ENCODE data around the gene CRYAB. TPM values are rescaled to one million over a fixed set of nuclear protein-coding genes. Genes with fewer than 3 reads are reported as not detected.

Gene CRYAB
- total RNA-seq, 1 experiment from 2014 or later: 1.1 TPM

DNA sequence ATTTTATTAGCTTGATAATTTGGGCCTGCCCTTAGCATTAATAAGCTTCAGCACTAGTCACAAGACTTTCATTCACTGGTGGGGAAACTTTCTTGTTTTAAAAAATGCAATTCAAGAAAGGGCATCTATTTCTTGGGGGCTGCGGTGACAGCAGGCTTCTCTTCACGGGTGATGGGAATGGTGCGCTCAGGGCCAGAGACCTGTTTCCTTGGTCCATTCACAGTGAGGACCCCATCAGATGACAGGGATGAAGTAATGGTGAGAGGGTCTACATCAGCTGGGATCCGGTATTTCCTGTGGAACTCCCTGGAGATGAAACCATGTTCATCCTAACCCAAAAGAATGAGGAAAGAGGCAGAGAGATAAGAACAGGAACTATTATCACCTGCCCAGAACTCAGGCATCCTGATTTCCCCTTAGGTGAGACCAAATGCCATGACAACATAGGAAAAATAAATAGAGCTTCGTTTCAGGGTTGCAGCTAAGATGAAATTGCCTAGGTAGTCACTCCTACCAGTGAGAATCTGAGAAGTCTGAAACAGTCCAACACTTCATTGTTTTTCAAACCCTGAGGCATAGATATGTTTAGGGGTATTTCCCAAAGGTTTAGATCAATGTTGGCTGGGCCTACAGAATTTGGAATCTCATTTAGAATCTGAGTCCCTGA is 2.8 kb downstream of the CRYAB start:
- POLR2A ChIA-PET: no interaction called here
- intact Hi-C loops (cut with micrococcal nuclease; ENCODE audit: unreplicated experiment): no loop called here
- Histone ChIP-seq H3K9me3 (no peaks in the 10 kb centered on the region), H3K4me1 (peaks cover 12% of the 10 kb centered on the region), H3K27me3 (replicated peaks; ENCODE audit: control insufficient read depth, insufficient read depth, low read length) (no peaks in the 10 kb centered on the region), H3K36me3 (ENCODE audit: control insufficient read depth, insufficient read depth, low read length) (no peaks in the 10 kb centered on the region), H3K4me3 (ENCODE audit: low read depth, low read length) (no peak overlapping the region)
- Mint-ChIP-seq H3K27me3 (ENCODE audit: insufficient read depth, unreplicated experiment) (no peaks in the 10 kb centered on the region), H3K9me3 (ENCODE audit: unreplicated experiment) (no peaks in the 10 kb centered on the region), H3K4me1 (ENCODE audit: low read depth, unreplicated experiment) (peaks cover 7% of the 10 kb centered on the region), H3K27ac (ENCODE audit: unreplicated experiment) (no peak overlapping the region), H3K36me3 (ENCODE audit: insufficient read depth, unreplicated experiment) (no peaks in the 10 kb centered on the region), H3K4me3 (ENCODE audit: unreplicated experiment) (no peak overlapping the region)
- CTCF ChIA-PET: no interaction called here
- TF ChIP-seq, protein P1, sequence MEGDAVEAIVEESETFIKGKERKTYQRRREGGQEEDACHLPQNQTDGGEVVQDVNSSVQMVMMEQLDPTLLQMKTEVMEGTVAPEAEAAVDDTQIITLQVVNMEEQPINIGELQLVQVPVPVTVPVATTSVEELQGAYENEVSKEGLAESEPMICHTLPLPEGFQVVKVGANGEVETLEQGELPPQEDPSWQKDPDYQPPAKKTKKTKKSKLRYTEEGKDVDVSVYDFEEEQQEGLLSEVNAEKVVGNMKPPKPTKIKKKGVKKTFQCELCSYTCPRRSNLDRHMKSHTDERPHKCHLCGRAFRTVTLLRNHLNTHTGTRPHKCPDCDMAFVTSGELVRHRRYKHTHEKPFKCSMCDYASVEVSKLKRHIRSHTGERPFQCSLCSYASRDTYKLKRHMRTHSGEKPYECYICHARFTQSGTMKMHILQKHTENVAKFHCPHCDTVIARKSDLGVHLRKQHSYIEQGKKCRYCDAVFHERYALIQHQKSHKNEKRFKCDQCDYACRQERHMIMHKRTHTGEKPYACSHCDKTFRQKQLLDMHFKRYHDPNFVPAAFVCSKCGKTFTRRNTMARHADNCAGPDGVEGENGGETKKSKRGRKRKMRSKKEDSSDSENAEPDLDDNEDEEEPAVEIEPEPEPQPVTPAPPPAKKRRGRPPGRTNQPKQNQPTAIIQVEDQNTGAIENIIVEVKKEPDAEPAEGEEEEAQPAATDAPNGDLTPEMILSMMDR (IDR thresholded peaks at IDR 0.05; ENCODE audit: insufficient read depth in 1 of 2, low read depth in 1 of 2, low read length in 1 of 2, severe bottlenecking in 1 of 2, unreplicated experiment in 1 of 2): no peak
- BruUV-seq (replicated peaks): no TSS peak
- no peak for DNase-seq

DNA sequence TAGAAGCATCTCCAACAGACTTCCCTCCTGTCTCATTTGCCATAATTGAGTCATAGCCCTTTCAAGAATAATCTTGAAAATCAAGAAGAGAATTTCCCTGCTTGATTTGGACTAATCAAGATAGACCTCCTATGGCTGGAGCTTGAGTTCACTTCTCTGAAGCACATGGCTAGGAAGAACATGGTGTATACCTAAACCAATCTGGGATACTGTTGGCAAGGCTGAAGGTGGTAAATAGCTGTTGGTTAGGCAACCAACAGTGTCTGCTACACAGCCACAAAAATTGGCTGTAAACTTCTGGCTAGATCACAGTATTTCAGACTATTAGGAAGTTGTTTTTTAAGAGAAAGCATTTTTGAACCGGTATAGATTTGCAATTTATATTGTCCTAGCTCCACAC is 4.9 kb downstream of the CRYAB start:
- no peak overlapping the region for H3K27ac Mint-ChIP-seq (ENCODE audit: unreplicated experiment)
- DNase-seq: no peak
- POLR2A ChIA-PET: no interaction called here

GRCh38 chr11:111905411-111905810 is 6.2 kb downstream of the CRYAB start:
- POLR2A ChIA-PET: interaction anchor here (0.6 kb wide), 1 partner anchor 307 kb away, joined by 3 read pairs; no protein-coding TSS in a partner anchor
- intact Hi-C loops (cut with micrococcal nuclease; ENCODE audit: unreplicated experiment): no loop called here
- Mint-ChIP-seq H3K4me3 (ENCODE audit: unreplicated experiment) (no peak overlapping the region), H3K27me3 (ENCODE audit: insufficient read depth, unreplicated experiment) (peaks cover 14% of the 10 kb centered on the region), H3K9me3 (ENCODE audit: unreplicated experiment) (no peaks in the 10 kb centered on the region), H3K27ac (ENCODE audit: unreplicated experiment) (no peak overlapping the region), H3K4me1 (ENCODE audit: low read depth, unreplicated experiment) (no peaks in the 10 kb centered on the region), H3K36me3 (ENCODE audit: insufficient read depth, unreplicated experiment) (no peaks in the 10 kb centered on the region)
- CTCF ChIA-PET: no interaction called here
- Histone ChIP-seq H3K4me1 (no peaks in the 10 kb centered on the region), H3K27me3 (replicated peaks; ENCODE audit: control insufficient read depth, insufficient read depth, low read length) (no peaks in the 10 kb centered on the region), H3K4me3 (ENCODE audit: low read depth, low read length) (no peak overlapping the region), H3K36me3 (ENCODE audit: control insufficient read depth, insufficient read depth, low read length) (no peaks in the 10 kb centered on the region), H3K9me3 (no peaks in the 10 kb centered on the region)
- no peak for DNase-seq
- TF ChIP-seq, protein P1 (IDR thresholded peaks at IDR 0.05; ENCODE audit: insufficient read depth in 1 of 2, low read depth in 1 of 2, low read length in 1 of 2, severe bottlenecking in 1 of 2, unreplicated experiment in 1 of 2): no peak
- BruUV-seq (replicated peaks): no TSS peak

More for the DNA sequence above, 4.9 kb downstream of the CRYAB start:
- CTCF ChIA-PET: no interaction called here
- TF ChIP-seq, protein P1 (IDR thresholded peaks at IDR 0.05; ENCODE audit: insufficient read depth in 1 of 2, low read depth in 1 of 2, low read length in 1 of 2, severe bottlenecking in 1 of 2, unreplicated experiment in 1 of 2): no peak
- H3K36me3 Mint-ChIP-seq (ENCODE audit: insufficient read depth, unreplicated experiment): no peaks in the 10 kb centered on the region
- no peaks in the 10 kb centered on the region for H3K9me3 Mint-ChIP-seq (ENCODE audit: unreplicated experiment)
- Histone ChIP-seq H3K36me3 (ENCODE audit: control insufficient read depth, insufficient read depth, low read length) (no peaks in the 10 kb centered on the region), H3K4me1 (peaks cover 7% of the 10 kb centered on the region), H3K4me3 (ENCODE audit: low read depth, low read length) (no peak overlapping the region), H3K9me3 (no peaks in the 10 kb centered on the region), H3K27me3 (replicated peaks; ENCODE audit: control insufficient read depth, insufficient read depth, low read length) (no peaks in the 10 kb centered on the region)
- H3K4me1 Mint-ChIP-seq (ENCODE audit: low read depth, unreplicated experiment): peaks cover 7% of the 10 kb centered on the region
- no TSS peak for BruUV-seq (replicated peaks)
- peaks cover 10% of the 10 kb centered on the region for H3K27me3 Mint-ChIP-seq (ENCODE audit: insufficient read depth, unreplicated experiment)
- no peak overlapping the region for H3K4me3 Mint-ChIP-seq (ENCODE audit: unreplicated experiment)
- intact Hi-C loops (cut with micrococcal nuclease; ENCODE audit: unreplicated experiment): no loop called here
